K562 (cell line): ENCODE data around the gene MAU2. TPM values are rescaled to one million over a fixed set of nuclear protein-coding genes. Genes with fewer than 3 reads are reported as not detected.
A peak's percentile ranks its signal among the peaks of the same experiment; 100 is the strongest.

Experiments used
- DMBX1 ChIP-seq: fragments of 250-450 bp; sonication (Bioruptor Pico); IDR thresholded peaks from 2 replicates; pipeline ENCODE4 v1.8.0; 2022; ENCODE audit warnings: inconsistent platforms, mild to moderate bottlenecking, moderate library complexity, borderline replicate concordance
- ETV5 ChIP-seq: sonication (generic); formaldehyde crosslinking; IDR thresholded peaks from 2 replicates; pipeline ENCODE4 v1.4.0; 2020; ENCODE audit warnings: low read depth, mild to moderate bottlenecking, missing genetic modification reagents
- MEF2D ChIP-seq: conservative IDR thresholded peaks from 2 replicates; pipeline ENCODE4 v1.6.1; 2016; ENCODE audit warnings: low read depth, missing genetic modification characterization, missing compliant biosample characterization
- MXI1 ChIP-seq: IDR thresholded peaks from 2 replicates; pipeline ENCODE4 v1.6.1; 2011; ENCODE audit warnings: low read depth, mild to moderate bottlenecking, improper control_type of control experiment, low read length
- PTRF ChIP-seq: fragments of 450-650 bp; IDR thresholded peaks from 2 replicates; pipeline ENCODE4 v1.6.1; 2016; ENCODE audit warnings: mild to moderate bottlenecking, missing genetic modification characterization, missing compliant biosample characterization
- RBFOX2 ChIP-seq: fragments of 200-400 bp; formaldehyde crosslinking; IDR thresholded peaks from 2 replicates; pipeline ENCODE4 v1.6.1; 2017; ENCODE audit warnings: low read depth, mild to moderate bottlenecking, low read length, moderate library complexity
- STAT5A ChIP-seq: IDR thresholded peaks from 2 replicates; pipeline ENCODE4 v1.6.1; 2012; ENCODE audit warnings: low read length, inconsistent platforms, borderline replicate concordance
- ZBTB9 ChIP-seq: fragments of 450-650 bp; formaldehyde crosslinking; IDR thresholded peaks from 2 replicates; pipeline ENCODE4 v1.4.0; 2020; ENCODE audit warnings: mild to moderate bottlenecking, moderate library complexity
- ZNF586 ChIP-seq: fragments of 450-650 bp; formaldehyde crosslinking; conservative IDR thresholded peaks from 2 replicates; pipeline ENCODE4 v1.4.0; 2020; ENCODE audit warnings: mild to moderate bottlenecking, moderate library complexity
- polyA plus RNA-seq, 8 experiments: library from polyadenylated mRNA; depleted of rRNA in 4 of 8; stranded (reverse) in 5 of 8; unstranded in 3 of 8; fragments of >200 nt; fragmentation: Nextera tagmentation in 2 of 8; fragmentation: Illumina TruSeq in 1 of 8; extraction: Ambion mirVana in 2 of 8; extraction: Trizol in 1 of 8; gene quantifications; 2 replicates each; pipeline versions ENCODE4 v1.2.1 to v1.2.3, GENCODE V29; 2011 to 2014; ENCODE audit warnings: inconsistent platforms in 1 of 8, missing spikeins in 1 of 8
- total RNA-seq, 7 experiments: library from RNA; depleted of rRNA in 6 of 7; stranded (reverse); fragments of >200 nt in 6 of 7; fragmentation: Illumina TruSeq in 2 of 7; extraction: Trizol in 2 of 7; gene quantifications; 2 replicates each; pipeline versions ENCODE4 v1.2.1 to v1.2.3, GENCODE V29; 2011 to 2021; ENCODE audit warnings: low replicate concordance in 1 of 7
- TF ChIP-seq, protein P1 (sequence below), 2 experiments: fragments of 450-650 bp; formaldehyde crosslinking in 1 of 2; IDR thresholded peaks; 2 replicates each; pipeline versions ENCODE4 v1.4.0 to v1.6.1; 2014 to 2020; ENCODE audit warnings: mild to moderate bottlenecking in 2 of 2, borderline replicate concordance in 1 of 2, low read depth in 1 of 2
- TF ChIP-seq, protein P2 (sequence below): IDR thresholded peaks from 2 replicates; pipeline ENCODE4 v1.6.1; 2012; ENCODE audit warnings: low read depth, low read length, improper control_type of control experiment, borderline replicate concordance
- TF ChIP-seq, protein P3 (sequence below): sonication (generic); formaldehyde crosslinking; IDR thresholded peaks from 2 replicates; pipeline ENCODE4 v1.8.1; 2022; ENCODE audit warnings: missing genetic modification reagents

MAU2 gene
- total and polyA plus RNA-seq, 9 of the 15 experiments (the other 6 are each of a cell fraction or from before 2014, with no cell fraction given): 1.2 to 48.1 (median 19.4) TPM

DNA sequence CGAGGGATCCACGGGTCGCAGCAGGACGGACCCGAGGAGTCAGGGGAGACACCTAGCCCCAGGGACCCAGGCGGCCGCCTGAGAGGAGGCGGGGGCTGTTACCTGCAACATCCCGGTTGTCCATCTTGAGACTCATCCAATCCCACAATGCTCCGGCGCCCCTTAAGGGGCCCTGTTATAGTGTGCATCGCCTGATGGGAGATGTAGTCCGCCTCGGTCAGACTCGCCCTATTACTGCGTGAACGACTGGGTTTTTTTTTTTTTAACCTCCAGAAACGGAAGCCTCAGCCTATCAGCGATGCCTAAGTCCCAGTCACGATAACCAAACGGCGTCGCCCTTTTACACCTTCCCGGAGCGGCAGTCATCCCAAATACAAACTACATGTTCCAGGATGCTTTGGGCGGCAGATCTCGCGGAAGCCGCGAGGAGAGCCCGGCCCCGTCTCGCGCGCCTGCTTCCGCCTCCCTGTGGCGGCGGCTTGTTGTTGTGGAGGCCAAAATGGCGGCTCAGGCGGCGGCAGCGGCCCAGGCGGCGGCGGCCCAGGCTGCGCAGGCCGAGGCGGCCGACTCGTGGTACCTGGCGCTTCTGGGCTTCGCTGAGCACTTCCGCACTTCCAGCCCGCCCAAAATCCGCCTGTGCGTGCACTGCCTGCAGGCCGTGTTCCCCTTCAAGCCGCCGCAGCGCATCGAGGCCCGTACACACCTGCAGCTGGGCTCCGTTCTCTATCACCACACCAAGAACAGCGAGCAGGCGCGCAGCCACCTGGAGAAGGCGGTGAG lies at the start of gene MAU2, which contains the start of gene SUGP1 (continued):
- TF ChIP-seq, protein P1, sequence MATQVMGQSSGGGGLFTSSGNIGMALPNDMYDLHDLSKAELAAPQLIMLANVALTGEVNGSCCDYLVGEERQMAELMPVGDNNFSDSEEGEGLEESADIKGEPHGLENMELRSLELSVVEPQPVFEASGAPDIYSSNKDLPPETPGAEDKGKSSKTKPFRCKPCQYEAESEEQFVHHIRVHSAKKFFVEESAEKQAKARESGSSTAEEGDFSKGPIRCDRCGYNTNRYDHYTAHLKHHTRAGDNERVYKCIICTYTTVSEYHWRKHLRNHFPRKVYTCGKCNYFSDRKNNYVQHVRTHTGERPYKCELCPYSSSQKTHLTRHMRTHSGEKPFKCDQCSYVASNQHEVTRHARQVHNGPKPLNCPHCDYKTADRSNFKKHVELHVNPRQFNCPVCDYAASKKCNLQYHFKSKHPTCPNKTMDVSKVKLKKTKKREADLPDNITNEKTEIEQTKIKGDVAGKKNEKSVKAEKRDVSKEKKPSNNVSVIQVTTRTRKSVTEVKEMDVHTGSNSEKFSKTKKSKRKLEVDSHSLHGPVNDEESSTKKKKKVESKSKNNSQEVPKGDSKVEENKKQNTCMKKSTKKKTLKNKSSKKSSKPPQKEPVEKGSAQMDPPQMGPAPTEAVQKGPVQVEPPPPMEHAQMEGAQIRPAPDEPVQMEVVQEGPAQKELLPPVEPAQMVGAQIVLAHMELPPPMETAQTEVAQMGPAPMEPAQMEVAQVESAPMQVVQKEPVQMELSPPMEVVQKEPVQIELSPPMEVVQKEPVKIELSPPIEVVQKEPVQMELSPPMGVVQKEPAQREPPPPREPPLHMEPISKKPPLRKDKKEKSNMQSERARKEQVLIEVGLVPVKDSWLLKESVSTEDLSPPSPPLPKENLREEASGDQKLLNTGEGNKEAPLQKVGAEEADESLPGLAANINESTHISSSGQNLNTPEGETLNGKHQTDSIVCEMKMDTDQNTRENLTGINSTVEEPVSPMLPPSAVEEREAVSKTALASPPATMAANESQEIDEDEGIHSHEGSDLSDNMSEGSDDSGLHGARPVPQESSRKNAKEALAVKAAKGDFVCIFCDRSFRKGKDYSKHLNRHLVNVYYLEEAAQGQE (IDR thresholded peaks at IDR 0.05; ENCODE audit: borderline replicate concordance): no peak
- TF ChIP-seq, protein P1 (CRISPR knock-in tag; IDR thresholded peaks at IDR 0.05; ENCODE audit: low read depth): peak; percentile 63; the same call in 1 of the 2 replicates
- TF ChIP-seq RBFOX2 (peak; percentile 97), PTRF (tag) (no peak), MEF2D (tag) (no peak), ZNF586 (CRISPR knock-in tag) (no peak), DMBX1 (CRISPR knock-in tag) (peak; percentile 31; the same call in 1 of the 2 replicates), MXI1 (0 out of 2 replicates have a peak, but pooled peaks have one; percentile 8), ZBTB9 (CRISPR knock-in tag) (no peak), ETV5 (CRISPR knock-in tag) (no peak), STAT5A (0 out of 2 replicates have a peak, but pooled peaks have one; percentile 17)
- TF ChIP-seq, protein P2, sequence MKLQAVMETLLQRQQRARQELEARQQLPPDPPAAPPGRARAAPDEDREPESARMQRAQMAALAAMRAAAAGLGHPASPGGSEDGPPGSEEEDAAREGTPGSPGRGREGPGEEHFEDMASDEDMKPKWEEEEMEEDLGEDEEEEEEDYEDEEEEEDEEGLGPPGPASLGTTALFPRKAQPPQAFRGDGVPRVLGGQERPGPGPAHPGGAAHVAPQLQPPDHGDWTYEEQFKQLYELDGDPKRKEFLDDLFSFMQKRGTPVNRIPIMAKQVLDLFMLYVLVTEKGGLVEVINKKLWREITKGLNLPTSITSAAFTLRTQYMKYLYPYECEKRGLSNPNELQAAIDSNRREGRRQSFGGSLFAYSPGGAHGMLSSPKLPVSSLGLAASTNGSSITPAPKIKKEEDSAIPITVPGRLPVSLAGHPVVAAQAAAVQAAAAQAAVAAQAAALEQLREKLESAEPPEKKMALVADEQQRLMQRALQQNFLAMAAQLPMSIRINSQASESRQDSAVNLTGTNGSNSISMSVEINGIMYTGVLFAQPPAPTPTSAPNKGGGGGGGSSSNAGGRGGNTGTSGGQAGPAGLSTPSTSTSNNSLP: no peak
- TF ChIP-seq, protein P3, sequence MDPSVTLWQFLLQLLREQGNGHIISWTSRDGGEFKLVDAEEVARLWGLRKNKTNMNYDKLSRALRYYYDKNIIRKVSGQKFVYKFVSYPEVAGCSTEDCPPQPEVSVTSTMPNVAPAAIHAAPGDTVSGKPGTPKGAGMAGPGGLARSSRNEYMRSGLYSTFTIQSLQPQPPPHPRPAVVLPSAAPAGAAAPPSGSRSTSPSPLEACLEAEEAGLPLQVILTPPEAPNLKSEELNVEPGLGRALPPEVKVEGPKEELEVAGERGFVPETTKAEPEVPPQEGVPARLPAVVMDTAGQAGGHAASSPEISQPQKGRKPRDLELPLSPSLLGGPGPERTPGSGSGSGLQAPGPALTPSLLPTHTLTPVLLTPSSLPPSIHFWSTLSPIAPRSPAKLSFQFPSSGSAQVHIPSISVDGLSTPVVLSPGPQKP: peak; percentile 77; the same call in 1 of the 2 replicates
